ENCODE measurements around the gene SIGLEC15.
A peak's percentile ranks its signal among the peaks of the same experiment; 100 is the strongest.

Gene SIGLEC15

DNA sequence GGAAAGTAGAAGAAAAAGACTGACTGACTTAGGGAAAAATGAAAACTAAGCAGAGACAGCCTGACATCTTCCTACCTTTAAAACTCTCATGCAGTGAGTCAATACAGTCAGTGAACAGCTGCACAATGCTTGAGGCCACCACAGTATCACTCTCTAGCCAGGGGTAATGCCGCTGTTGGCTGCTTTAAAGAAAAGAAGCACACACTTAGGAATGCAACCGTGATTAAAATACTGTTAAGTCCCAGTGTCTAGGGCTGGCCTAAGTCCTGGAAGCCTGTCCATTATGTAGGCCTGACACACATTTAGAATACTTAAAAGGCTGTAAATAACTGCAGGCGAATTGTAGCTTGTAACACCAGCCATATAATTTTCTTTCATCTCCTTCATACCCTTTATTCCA, 50.7 kb downstream of the SIGLEC15 start:
- DNase-seq: no peak

DNA sequence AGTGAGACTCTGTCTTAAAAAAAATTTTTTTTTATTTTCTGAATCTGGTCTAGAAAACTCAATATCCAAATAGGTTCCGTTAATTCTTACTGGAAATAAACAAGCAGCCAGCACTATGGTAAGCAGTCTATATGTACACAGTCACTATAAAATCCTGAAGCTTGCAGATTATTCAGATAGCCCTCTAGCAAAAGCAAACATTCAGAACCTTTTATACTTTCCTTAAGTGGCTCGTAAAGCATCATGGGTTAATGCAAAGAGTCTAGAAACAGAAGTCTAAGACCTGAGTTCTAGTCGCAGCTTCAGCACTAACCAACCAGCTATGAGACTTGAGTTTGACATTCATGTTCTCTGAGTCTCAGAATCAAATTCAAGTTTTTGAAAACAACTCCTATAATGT, 51.9 kb downstream of the SIGLEC15 start:
- DNase-seq: no peak

DNA sequence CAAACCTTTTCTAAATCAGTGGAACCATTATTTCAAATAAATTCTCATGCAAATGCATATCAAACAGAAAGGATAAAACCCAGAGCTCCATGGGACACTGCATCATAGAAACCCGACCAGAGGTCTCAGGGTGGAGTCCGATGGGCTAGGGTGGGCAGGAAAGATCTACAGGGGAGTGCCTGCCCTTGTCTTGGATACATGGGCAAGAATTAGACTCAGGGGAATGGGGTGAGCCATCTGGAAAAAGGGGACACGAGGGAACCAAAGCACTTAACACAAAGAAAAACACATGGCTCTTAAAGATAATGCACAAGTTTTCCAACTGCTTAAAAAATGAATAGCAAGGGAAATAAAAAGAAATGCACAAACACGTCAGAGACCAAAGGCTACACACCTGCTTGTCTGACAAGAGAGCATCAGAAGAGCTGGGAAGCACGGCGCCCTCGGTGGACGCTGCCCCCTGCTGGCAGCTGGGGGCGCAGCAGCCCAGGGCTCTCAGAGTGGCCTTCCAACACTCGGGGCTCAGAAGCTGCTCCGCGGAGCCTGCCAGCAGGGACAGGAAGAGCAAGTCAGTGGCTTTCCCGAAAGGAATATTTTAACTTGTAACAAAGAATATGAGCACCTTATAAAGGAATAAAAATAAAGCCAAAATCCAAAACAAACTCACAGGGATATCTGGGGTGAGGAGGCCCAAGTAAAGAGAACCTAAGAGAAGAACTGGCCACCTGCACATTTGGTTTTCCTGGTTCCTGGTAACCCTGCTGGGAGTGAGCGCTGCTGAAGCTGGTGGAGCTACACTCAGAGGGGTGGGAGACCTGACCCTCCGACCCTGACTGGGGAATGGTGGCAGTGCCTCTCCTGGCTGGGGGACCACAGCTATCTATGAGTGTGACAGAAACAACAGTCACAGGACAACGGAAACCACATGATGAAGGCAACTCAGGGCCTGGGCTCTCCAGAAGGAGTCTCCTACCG, 54.5 kb downstream of the SIGLEC15 start:
- peak in 47 of 56 donors; percentile 2 to 75 (median 24) for DNase-seq

DNA sequence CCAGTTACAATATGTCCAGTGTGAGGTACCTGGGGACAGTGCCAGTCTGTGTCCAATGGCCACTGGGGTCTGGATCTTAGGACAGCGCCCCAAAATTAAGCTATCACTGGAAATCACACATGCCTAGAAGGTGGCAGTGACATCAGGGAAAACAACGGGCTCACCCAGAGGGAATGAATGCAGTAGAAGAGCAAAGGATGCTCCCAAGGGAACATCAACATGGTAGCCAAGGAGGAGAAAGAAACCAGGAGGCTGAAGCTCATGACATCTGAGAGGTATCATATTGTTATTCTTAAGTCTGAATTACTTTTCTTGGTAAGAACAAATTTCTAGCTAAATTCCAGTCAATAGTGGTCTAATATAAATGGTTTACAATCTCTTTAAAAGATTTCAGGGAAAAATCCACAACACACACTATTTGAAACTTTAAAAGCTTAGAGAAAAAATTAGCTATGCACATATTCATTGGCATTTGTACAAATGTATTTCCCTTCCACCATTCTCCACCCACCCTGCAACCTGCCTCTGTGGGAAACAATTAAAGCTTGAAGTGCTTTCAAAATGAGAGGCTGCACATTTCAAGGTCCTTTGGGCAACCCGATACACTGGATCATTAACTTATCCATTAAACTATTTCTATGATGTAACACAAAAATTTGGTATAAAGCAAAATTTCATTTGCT, 55.5 kb downstream of the SIGLEC15 start:
- DNase-seq: no peak

DNA sequence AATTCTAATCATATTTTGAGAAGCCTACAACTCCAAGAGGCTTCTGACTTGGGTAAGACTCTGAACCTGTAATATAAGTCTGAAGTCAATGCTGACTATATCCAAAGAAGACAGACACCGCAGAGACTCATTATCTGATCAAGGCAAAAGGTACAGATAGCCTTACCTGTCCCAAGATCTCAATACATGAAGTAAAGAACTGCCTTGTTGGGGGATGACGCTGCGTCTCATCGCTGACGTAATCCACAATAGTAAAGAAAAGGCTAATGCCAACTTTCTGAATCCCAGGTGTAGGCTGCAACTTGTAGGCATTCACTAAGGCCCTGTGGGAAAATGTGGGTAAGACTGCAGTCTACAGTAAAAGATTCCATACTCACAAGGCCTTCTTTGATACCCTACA, 62.1 kb downstream of the SIGLEC15 start:
- no peak for DNase-seq

DNA sequence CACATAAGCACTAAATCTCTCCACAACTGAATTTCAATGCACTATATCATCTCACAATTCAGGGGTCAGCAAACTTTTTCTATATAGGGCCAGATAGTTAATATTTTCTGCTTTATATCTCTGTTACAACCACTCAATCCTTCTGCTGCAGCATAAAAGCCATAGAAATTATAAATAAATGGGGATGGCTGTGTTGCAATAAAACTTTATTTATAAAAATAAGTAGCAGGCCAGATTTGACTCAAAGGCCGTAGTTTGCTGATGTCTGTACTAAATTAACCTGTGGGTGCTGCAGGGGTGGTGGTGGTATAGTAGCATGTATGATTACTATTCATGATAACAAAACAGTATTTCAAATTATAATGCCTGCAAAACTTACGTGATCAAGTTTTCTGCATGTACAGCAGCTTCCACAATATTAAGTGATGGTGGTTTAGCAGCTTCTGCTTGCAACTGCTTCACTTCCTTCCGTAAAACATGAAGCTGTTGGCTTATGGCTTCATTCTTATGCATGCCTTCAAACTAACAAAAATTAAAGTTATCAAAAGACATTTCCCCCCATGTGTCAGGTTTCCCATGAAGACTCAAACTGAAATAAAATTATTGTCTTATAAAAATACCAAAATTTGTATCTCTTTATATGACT, 64.1 kb downstream of the SIGLEC15 start:
- DNase-seq: no peak

DNA sequence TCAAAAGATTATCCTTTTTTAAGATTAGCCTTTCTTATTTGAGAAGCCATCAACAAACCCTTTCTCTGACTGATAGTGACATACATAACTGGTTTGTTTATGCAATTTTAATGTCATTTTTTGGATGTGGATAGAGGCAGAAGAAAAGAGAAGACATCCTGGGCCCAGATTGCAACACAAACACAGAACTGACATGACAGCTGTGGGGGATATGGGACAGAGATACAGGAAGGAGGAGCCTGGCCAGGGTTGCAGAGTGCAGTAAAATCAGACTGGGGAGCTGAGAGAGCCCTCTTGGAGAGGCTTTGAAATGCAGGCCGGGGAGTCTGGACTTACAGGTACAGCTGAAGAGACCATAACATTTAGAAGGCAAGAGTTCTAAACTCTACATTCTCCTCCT, 65.1 kb downstream of the SIGLEC15 start:
- no peak for DNase-seq

DNA sequence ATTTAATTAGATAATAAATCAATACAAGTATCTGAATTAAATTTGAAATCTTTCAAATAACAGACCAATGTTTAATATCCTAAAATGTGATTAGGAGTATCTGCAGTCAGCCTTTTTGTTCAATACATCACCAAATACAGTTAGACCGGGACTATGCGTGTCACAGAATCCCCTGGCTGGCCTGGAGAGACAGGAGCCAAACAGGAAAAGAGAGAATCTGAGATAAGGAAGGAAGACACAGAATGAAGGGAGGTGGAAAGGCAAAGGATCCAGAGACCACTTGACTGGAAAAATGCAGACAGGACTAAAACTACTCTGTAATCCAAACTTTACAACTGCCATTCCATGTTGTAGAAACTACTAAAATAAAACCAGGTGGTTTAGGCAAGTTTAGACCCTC, 66.3 kb downstream of the SIGLEC15 start:
- DNase-seq: no peak

Data from nucleus accumbens (tissue), 56 donors.